Neuron (in vitro differentiated cells): ENCODE measurements around the gene OGT.
"Not testable (repeated sequence)": the region's sequence is repeated elsewhere in the genome, so short reads cannot be mapped to it uniquely, and the experiment has no call there.

Source experiments
- H2AFZ ChIP-seq: one replicate; pipeline ENCODE4 v1.6.1; 2013; ENCODE audit warnings: low read depth, mild to moderate bottlenecking, inconsistent platforms, low read length, moderate library complexity
- H3K27me3 ChIP-seq: one replicate; pipeline ENCODE4 v1.6.1; 2013; ENCODE audit warnings: low read length; ENCODE audit not compliant: insufficient read depth
- H3K36me3 ChIP-seq: one replicate; pipeline ENCODE4 v1.6.1; 2013; ENCODE audit warnings: low read length; ENCODE audit not compliant: insufficient read depth
- H3K4me1 ChIP-seq: one replicate; pipeline ENCODE4 v1.6.1; 2013; ENCODE audit warnings: low read length; ENCODE audit not compliant: insufficient read depth
- H3K4me3 ChIP-seq: 2 replicates; pipeline ENCODE4 v1.5.1; 2013; ENCODE audit warnings: mild to moderate bottlenecking, low read length, moderate library complexity
- H3K9me3 ChIP-seq: one replicate; pipeline ENCODE4 v1.6.1; 2013; ENCODE audit warnings: low read length

Gene OGT

DNA sequence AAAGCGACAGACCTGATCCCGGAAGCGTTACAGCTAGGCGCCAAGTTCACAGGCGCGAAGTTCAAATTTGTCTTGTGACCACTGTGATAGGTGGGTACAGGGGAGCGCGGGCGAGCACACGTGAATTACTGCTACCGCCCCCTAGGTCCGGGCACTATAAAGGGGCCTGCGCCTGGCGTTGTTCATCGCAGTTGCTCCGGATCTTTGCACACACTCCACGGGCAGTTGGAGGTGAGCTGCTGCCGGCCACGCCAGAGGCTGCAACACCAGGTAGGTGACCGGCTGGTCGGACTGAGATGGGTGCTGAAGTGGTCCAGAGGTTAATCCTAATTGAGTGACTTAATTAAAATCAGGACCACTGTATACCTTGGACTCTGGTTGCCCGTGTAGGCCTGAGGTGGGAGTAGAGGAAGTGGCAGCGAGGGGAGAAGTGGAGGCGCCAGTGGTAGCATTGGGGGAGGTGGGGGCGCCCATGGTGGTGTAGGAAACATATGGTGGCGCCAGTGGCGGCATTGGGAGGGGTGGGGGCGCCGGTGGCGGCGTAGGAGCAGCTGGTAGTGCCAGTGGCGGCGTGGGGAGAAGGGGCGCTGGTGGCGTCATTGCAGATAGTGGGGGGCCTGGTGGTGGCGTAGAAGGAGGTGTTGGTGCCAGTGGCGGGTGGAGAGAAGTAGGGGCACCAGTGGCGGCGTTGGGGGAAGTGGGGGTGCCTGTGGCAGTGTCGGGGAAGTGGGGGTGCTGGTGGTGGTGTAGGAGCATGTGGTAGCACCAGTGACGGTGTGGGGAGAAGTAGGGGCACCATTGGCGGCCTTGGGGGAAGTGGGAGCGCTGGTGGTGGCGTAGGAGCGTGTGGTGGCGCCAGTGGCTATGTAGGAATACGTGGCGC lies 45.6 kb downstream of the OGT start, which contains the start of gene GCNA:
Gene GCNA, plus strand, starts transcription at position 185 of the 883 bp plus-strand sequence. CDS start 2,385 bp downstream, outside the sequence.
- no peaks in the 10 kb centered on the region for H3K27me3 ChIP-seq

DNA sequence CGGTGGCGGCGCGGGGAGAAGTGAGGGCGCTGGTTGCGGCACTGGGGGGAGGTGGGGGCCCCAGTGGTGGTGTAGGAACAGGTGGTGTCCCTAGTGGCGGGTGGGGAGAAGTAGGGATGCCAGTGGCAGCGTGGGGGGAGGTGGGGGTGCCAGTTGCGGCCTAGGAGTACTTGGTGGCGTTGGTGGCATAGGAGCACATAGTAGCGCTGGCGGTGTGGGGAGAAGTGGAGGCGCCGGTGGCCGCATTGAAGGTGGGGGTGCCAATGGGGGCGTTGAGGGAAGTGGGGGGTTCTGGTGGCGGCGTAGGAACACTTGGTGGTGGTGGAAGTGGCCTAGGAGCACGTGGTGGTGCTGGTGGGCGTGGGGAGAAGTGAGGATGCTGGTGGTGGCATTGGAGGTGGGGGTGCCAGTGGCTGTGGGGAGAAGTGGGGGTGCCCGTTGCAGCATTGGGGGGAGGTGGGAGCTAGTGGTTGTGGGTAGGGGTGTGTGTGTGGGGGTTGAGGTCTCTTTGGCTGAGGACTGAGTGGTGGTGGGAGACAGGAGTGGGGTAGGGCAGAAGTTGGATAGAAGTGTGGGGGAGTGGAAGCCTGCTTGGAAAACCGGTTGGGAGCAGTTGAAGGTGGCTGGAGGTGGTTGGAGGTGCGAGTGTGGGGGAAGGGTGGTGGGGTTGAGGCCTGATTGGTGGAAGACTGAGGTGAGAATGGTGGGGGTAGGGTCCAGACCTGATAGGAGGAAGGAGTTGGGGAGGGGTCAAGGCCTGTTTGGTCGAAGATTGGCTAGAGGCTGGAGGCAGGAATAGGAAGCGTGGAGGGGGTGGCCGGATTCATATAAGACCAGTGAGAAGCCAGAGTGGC lies 46.5 kb downstream of the OGT start:
- H3K36me3 ChIP-seq, result peaks cover 13% of the 10 kb centered on the region
- no peaks in the 10 kb centered on the region for H3K4me1 ChIP-seq
- H3K9me3 ChIP-seq, result no peaks in the 10 kb centered on the region
- H2AFZ ChIP-seq, result no peak overlapping the region
- H3K27me3 ChIP-seq, result no peaks in the 10 kb centered on the region
- H3K4me3 ChIP-seq, result no peak overlapping the region

More for the DNA sequence above, 45.6 kb downstream of the OGT start, which contains the start of gene GCNA:
- no peak within 1 kb of the TSS for H2AFZ ChIP-seq
- H3K4me3 ChIP-seq, result no peak within 1 kb of the TSS
- no peaks in the 10 kb centered on the region for H3K4me1 ChIP-seq
- H3K36me3 ChIP-seq, result peaks cover 22% of the 10 kb centered on the region
- H3K9me3 ChIP-seq, result no peaks in the 10 kb centered on the region

DNA sequence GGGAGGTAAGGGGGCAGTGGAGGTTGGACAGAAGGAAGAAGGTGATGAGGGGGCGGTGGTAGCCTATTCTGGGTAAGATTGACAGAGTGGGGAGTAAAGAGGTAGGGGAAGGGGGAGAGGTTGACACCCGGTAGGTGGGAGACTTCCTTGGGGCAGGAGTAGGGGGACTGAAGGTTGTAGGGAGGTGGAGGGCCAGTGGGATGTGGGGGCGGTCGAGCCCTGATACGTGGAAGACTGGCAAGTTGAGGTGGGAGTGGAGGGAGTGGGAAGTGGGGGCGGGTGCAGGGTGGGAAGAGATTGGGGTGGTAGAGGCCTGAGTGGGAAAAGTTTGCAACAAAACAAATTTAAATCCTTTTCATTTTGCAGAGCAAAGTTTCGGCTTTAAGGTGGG lies 47.1 kb downstream of the OGT start:
- no peak overlapping the region for H3K4me3 ChIP-seq
- no peaks in the 10 kb centered on the region for H3K27me3 ChIP-seq
- peaks cover 11% of the 10 kb centered on the region for H3K36me3 ChIP-seq
- H3K9me3 ChIP-seq, result no peaks in the 10 kb centered on the region
- H3K4me1 ChIP-seq, result no peaks in the 10 kb centered on the region
- H2AFZ ChIP-seq, result no peak overlapping the region

DNA sequence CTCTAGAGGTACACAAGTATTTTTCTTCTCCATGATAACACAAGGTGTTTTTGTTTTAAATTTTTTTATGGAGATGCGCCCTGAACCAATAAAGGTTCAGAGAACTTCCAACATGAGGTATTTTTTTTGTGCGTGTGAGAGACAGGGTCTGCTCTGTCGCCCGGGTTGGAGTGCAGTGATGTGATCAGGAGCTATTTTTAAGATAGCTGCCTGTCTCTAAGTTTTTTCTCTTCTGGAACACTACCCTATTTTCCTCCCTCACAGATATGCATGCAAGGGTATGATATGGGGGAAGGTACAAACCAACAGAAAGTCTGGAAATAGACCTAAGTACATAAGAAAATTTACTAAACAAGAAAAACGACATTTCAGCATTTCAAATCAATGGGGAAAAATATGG lies 48.3 kb downstream of the OGT start:
- Histone ChIP-seq H3K9me3 (no peaks in the 10 kb centered on the region), H3K4me1 (no peaks in the 10 kb centered on the region), H3K27me3 (no peaks in the 10 kb centered on the region), H3K4me3 (no peak overlapping the region), H2AFZ (no peak overlapping the region), H3K36me3 (peaks cover 2% of the 10 kb centered on the region)

DNA sequence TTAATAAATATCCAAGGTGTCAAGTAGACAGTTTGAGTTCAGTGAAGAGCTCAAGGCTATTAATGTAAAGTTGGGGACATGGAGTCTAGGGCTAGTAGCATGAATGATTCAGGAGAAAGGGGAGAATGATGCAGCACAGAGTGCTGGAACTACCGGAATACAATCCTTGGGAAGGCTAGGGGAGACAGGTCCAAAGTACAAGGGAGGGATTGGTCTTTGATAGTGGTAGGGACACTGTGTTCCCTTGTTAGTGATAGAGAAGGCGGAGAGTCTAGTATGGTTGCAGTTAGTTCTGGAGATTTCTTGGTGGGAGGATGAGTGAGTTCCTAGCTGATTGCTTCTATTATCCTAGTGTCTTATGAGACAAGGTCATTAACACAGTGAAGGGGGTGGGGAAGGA lies 54.0 kb downstream of the OGT start:
- no peak overlapping the region for H2AFZ ChIP-seq
- no peaks in the 10 kb centered on the region for H3K9me3 ChIP-seq
- H3K4me1 ChIP-seq, result no peaks in the 10 kb centered on the region
- no peaks in the 10 kb centered on the region for H3K36me3 ChIP-seq
- no peaks in the 10 kb centered on the region for H3K27me3 ChIP-seq
- no peak overlapping the region for H3K4me3 ChIP-seq

DNA sequence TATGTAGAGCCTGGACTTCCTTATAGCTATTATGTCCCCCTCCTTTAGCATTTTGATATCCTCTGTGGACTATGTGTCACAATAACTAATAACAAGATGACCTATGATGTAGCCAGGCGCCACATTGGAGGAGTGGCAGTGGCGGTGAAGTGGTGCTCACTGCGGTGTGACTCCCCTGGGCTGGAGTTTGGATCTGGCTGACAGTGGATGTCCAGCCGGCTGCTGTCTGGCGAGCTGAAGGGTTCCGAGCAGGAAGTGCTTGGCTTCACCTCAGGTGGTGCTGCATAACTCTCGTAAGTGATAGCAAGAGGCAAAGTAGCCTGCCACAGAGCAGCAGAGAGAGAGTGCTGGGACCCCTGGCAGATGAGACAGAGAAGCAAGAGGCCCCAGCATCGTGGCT lies 60.3 kb downstream of the OGT start:
- not testable (repeated sequence) for H3K36me3 ChIP-seq, H2AFZ ChIP-seq, H3K9me3 ChIP-seq, H3K4me3 ChIP-seq, H3K27me3 ChIP-seq, H3K4me1 ChIP-seq

DNA sequence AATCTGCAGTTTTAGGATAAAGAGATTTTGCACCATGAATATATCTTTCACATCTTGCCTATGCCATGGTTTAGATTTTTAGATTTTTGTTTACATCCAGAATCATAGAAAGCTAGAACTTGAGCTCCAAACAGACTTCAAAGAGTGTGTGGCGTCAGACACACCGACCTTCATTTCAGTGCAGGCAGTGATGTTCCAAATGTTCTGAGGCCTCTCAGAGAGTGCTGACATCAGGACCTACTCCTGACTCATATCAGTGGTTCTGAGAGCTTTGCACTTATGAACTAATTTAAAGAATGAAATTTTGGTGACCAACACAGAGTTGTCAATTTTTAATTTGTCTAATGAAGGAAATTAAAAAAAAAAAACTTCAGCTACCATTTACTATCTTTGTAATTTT lies 67.1 kb downstream of the OGT start:
- H3K4me3 ChIP-seq, result no peak overlapping the region
- no peaks in the 10 kb centered on the region for H3K4me1 ChIP-seq
- peaks cover 31% of the 10 kb centered on the region for H3K36me3 ChIP-seq
- H2AFZ ChIP-seq, result no peak overlapping the region
- peaks cover 8% of the 10 kb centered on the region for H3K9me3 ChIP-seq
- no peaks in the 10 kb centered on the region for H3K27me3 ChIP-seq

DNA sequence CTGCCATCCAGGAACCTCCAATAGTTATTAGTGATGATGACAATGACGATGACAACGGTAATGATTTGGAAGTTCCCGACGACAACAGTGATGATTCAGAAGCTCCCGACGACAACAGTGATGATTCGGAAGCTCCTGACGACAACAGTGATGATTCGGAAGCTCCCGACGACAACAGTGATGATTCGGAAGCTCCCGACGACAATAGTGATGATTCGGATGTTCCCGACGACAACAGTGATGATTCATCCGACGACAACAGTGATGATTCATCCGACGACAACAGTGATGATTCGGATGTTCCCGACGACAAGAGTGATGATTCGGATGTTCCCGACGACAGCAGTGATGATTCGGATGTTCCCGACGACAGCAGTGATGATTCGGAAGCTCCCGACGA lies 70.7 kb downstream of the OGT start:
- Histone ChIP-seq H3K9me3 (peaks cover 8% of the 10 kb centered on the region), H3K36me3 (peaks cover 40% of the 10 kb centered on the region), H3K4me1 (no peaks in the 10 kb centered on the region), H3K27me3 (no peaks in the 10 kb centered on the region), H2AFZ (no peak overlapping the region), H3K4me3 (no peak overlapping the region)

DNA sequence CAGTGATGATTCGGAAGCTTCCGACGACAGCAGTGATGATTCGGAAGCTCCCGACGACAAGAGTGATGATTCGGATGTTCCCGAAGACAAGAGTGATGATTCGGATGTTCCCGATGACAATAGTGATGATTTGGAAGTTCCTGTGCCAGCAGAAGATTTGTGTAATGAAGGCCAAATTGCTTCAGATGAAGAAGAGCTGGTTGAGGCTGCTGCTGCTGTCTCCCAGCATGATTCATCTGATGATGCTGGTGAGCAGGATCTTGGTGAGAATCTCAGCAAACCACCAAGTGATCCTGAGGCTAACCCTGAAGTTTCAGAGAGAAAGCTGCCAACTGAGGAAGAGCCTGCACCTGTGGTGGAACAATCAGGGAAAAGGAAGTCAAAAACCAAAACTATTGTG lies 71.2 kb downstream of the OGT start:
- Histone ChIP-seq H3K4me3 (no peak overlapping the region), H3K9me3 (peaks cover 8% of the 10 kb centered on the region), H3K36me3 (peaks cover 43% of the 10 kb centered on the region), H3K4me1 (no peaks in the 10 kb centered on the region), H3K27me3 (no peaks in the 10 kb centered on the region), H2AFZ (no peak overlapping the region)

DNA sequence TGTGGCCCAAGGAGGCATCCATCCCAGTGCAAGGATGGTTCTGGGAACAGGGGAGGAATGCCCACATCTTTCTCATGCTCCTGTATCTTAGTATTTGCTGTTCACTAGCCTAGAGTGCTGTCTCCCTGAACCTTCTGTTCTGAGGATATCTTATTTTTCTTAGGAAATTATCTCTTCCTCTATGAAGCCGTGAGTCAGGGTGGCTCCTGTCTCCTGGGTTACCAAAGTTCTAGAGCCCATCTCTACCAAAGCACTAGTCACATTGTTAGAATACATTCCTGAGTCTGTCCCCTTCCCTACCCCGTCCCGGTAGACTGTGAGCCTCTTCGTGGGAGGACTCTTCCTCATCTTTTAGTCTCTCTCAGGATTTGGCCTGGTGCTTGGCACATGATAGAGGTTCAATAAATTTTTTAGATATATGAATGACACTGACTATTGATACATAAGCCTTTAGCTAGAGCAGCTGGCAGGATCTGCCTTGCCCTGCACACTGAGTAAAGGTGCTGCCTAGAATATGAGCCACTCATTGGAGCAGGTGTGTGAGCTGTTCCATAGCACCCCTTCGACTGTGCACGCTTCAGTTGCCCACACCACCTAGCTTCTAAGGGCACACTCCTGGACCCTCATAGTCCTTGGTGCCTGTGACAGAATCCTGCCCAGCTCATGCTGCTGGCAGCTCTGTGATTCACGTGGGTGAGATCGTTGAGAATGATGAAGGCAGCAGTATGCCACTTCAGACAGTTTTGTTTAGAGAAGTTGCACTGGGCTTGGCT lies 72.1 kb downstream of the OGT start:
- H3K4me3 ChIP-seq, result no peak overlapping the region
- H3K4me1 ChIP-seq, result no peaks in the 10 kb centered on the region
- no peak overlapping the region for H2AFZ ChIP-seq
- H3K9me3 ChIP-seq, result peaks cover 8% of the 10 kb centered on the region
- H3K36me3 ChIP-seq, result peaks cover 47% of the 10 kb centered on the region
- H3K27me3 ChIP-seq, result no peaks in the 10 kb centered on the region

DNA sequence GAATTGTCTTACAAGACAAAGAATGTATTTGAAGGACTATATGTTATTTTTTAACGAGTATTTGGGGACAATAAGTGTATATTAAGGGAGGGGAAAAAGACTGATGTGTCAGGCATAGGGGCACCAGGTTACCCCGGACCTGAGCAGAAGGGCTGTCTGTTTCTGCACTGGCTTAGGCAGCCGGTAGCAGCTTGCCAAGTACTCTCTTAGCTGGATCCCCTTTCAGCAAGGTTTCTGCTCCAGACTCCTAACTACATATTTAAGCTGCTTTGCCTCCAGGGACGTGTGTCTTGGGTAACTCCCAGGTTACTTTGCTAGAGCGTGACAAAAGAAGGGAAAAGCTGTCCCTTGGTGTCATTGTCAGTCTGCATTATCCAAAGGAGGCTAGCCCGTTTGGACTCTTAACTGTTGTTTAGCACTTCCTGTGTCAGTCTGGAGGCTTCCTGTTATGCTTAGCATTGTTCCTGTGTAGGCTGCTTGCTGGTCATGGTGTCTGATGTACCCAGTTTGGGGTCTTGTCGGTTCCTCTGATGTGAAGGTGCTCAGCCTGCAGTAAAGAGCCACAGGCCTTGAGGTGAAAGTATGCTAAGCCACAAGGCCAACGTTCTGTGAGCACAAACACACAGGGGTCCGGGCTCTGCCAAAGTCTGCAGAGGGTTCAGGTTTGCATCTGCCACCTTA lies 73.8 kb downstream of the OGT start:
- Histone ChIP-seq H2AFZ (no peak overlapping the region), H3K4me1 (no peaks in the 10 kb centered on the region), H3K9me3 (peaks cover 8% of the 10 kb centered on the region), H3K4me3 (no peak overlapping the region), H3K36me3 (peaks cover 42% of the 10 kb centered on the region), H3K27me3 (no peaks in the 10 kb centered on the region)

DNA sequence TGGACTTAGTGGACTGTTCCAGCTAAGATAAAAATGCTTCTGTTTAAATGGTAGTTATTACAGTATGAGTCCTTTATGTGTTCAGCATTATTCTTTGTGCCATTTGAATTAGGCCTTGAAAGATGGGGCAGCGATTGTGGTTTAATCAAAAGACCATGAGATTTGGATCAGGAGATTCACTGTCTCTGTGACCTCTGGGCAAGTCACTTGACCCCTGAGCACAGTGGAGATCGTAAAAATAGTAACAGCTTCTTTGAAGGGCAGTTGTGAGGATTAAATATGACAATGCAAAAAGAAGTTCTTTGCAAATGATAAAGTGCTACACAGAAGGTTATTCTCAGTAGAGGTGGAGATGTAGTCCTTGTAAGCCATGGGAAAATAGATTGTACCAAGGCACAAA lies 74.6 kb downstream of the OGT start:
- no peaks in the 10 kb centered on the region for H3K27me3 ChIP-seq
- H3K4me1 ChIP-seq, result no peaks in the 10 kb centered on the region
- no peak overlapping the region for H2AFZ ChIP-seq
- peaks cover 45% of the 10 kb centered on the region for H3K36me3 ChIP-seq
- peaks cover 8% of the 10 kb centered on the region for H3K9me3 ChIP-seq
- no peak overlapping the region for H3K4me3 ChIP-seq
